GM19467 (cell line): ENCODE results near the gene SUCNR1.
"Not testable (repeated sequence)": the region's sequence is repeated elsewhere in the genome, so short reads cannot be mapped to it uniquely, and the experiment has no call there.

ENCODE experiments used
- ATAC-seq: cut with Tn5 transposase; IDR thresholded peaks from one replicate; pipeline ENCODE4 v1.9.1; 2021; ENCODE audit warnings: mild to moderate bottlenecking, moderate library complexity; ENCODE audit not compliant: unreplicated experiment

SUCNR1 gene

DNA sequence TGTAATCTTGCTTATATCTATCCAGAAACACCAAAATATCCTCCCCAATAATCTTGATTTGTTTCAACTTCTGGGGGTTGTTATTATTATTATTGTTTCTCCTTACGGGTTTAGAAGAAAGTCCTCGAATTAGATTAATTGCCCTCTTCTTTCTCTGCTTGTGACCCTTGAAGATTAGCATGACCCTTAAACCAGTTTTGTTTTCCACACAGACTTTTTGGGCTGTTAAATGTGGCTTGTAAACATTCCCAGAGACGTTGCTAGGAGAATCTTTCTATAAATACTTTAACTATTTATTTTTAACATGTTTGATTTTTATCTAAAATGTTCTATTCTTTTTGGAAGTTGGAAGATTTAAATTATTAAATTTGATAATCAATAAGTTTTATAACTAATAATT is 4.3 kb upstream of the SUCNR1 start:
- ATAC-seq, result no peak

DNA sequence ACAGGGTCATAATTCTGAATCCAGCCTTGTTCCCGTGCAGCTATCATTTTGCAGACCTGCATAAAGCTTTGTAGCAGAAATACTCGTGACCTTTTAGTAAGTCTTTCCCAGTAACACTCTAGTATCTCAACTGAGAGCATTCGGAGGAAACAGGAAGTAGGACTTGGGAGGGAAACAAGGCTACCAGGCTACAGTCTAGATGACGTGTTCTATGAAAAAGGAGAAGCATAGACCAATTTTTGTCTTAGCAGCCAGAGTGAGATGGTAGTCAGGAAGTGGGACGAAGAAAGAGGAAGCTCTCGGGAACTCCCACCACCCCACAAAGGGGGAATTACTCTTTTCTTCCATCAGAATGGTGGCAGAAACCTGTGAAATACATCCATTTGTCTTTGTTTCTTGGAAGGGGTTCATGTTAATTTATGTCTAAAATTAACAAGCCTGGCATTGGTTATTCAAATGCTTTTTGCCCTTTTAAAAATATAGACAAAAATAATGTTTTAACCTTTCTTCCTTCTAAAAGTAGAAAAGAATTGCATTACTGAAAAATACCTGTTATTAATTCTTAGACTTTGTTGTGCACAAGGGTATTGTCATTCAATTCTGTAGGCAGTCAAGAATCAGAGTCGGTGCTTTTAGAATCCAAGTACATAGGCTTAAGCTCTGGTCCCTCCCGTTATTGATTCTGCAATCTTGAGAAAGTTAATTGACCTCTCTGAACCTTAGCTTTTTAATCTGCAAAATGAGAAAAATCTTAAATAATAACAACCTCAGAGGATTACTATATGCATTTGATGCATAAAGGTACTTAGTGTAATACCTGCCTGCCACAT is 1.6 kb upstream of the SUCNR1 start:
- peak; percentile 63 for ATAC-seq

DNA sequence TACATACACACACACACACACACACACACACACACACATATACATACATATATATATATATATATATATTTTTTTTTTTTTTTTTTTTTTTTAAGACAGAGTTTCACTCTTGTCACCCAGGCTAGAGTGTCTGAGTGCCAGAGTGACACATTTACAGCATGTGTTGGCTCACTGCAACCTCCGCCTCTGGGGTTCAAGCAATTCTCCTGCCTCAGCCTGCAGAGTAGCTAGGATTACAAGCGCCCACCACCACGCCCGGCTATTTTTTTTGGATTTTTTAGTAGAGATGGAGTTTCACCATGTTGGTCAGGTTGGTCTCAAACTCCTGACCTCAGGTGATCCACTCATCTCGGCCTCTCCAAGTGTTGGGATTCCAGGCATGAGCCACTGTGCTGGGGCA is 636 bp downstream of the SUCNR1 start:
- ATAC-seq, result not testable (repeated sequence)

DNA sequence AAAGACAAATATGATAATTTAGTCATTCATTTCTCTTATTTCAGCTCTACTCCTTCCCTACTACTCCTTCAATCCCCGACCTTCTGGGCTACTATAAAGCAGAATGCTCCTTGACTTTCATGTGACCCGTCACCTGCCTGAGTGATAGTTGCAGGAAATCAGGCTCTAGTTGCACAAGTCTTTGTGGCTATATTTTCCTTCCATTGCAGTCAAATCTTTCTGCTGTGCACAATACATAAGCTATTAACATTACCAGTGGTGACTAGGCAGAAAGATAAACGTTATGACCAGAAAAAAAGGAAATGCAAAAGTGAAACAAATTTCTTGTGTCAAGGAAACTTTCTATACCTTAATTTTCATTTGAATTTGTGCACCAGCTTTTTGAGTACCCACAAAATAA is 2.3 kb downstream of the SUCNR1 start:
- peak; percentile 78 for ATAC-seq

DNA sequence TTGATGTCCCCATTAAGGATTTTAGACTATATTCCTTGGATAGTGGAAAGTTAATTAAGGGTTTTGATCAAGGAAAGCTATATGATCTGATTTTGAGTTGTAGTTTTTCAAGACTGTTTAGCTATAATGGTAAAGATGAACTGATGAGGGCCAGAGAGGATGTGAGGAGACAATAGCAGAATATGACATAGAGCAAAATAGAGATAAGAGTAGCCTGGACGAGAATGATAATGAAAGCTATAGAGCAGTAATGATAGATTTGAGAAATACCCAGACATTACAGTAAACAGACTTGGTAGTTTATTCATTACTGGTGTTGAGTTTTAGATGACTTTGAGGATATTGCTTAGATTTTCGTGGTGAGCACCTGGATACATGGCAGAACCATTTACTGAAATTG is 3.8 kb downstream of the SUCNR1 start:
- ATAC-seq, result no peak

DNA sequence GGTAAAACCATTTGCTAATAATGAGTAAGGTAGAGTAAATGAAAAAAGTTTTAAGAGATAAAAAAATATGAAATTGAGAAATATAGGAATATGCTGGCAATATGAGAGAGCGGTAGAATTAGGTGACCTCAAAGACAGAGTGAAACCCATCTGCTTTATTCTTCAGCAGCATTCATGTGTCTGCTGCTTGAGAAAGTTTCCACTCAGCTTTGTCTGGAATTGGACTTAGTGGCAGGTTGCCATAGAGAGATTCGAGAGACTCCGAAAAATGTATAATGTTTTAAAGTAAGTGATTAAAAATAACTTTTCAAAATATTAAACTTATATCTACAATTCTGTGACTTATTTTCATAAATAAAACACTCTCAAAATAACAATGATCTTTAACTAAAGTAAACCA is 5.0 kb downstream of the SUCNR1 start:
- ATAC-seq, result no peak

DNA sequence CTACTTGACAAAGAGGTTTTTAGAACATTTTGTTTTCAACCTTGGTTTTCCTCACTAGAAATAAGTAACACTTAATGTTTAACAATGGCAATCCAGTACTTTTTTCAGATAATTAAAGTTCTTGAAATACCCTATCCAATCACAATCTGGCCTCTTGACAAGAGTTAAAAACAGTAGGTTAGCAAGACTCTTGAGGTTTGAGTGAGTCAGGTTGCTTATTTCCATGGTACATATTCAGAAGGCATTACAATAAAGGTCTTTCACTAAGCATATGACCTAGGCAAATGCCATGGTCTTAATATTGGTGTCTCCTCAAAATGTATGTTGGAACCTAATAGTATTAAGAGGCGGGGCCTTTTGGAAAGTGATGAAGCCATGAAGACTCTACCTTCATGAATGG is 5.6 kb downstream of the SUCNR1 start:
- ATAC-seq, result no peak

DNA sequence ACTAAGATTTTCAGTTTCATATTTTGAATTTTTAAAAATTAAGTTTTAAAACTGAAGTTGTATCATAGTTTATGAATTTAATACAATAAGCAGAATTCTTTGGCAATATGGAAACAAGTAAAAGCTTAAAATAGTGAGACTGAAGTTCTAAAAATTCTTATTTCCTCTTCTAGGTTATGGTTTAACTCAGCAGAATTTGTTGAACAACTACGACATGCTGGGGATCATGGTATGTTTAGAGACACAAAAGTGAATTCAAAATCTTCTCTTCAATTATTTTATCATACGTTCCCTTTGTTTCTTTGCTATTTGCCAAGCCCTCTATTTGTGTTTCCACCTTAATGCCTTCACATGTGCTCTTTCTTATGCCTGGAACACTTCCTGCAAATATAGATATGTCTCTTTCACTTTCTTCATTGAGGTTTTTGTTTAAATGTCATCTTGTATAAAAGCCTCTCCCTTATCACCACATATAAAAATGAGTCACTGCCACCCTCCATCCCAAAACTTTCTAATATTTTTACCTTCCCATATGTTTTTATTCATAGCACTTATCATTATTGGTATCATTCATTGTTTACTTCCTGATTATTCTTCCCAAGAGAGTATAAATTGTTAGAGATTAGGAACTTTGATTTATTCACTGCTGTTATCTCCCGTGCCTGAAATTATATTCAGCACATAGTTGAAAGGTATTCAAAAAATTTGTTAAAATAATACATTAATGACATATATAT is 6.4 kb downstream of the SUCNR1 start:
- no peak for ATAC-seq

DNA sequence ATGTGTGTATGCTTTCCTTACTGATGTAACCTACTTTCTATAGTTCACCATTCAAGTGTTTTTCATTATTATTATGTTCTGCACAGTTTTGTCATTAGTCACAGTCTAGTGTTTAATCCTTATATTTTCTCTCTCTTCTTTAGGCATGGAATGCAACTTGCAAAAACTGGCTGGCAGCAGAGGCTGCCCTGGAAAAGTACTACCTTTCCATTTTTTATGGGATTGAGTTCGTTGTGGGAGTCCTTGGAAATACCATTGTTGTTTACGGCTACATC is 6.9 kb downstream of the SUCNR1 start:
- ATAC-seq, result no peak

DNA sequence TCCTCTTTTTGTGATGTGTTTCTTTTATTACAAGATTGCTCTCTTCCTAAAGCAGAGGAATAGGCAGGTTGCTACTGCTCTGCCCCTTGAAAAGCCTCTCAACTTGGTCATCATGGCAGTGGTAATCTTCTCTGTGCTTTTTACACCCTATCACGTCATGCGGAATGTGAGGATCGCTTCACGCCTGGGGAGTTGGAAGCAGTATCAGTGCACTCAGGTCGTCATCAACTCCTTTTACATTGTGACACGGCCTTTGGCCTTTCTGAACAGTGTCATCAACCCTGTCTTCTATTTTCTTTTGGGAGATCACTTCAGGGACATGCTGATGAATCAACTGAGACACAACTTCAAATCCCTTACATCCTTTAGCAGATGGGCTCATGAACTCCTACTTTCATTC is 7.7 kb downstream of the SUCNR1 start:
- no peak for ATAC-seq

DNA sequence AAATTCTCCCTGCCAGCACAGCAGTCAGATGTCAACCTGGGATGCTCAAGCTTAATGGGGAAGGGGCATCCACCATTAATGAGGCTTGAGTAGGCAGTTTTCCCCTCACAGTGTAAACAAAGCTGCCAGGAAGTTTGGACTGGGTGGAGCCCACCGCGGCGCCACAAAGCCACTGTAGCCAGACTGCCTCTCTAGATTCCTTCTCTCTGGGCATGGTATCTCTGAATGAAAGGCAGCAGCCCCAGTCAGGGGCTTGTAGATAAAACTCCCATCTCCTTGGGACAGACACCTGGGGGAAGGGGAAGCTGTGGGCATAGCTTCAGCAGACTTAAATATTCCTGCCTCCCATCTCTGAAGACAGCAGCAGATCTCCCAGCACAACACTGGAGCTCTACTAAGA is 12.0 kb downstream of the SUCNR1 start:
- ATAC-seq, result not testable (repeated sequence)

DNA sequence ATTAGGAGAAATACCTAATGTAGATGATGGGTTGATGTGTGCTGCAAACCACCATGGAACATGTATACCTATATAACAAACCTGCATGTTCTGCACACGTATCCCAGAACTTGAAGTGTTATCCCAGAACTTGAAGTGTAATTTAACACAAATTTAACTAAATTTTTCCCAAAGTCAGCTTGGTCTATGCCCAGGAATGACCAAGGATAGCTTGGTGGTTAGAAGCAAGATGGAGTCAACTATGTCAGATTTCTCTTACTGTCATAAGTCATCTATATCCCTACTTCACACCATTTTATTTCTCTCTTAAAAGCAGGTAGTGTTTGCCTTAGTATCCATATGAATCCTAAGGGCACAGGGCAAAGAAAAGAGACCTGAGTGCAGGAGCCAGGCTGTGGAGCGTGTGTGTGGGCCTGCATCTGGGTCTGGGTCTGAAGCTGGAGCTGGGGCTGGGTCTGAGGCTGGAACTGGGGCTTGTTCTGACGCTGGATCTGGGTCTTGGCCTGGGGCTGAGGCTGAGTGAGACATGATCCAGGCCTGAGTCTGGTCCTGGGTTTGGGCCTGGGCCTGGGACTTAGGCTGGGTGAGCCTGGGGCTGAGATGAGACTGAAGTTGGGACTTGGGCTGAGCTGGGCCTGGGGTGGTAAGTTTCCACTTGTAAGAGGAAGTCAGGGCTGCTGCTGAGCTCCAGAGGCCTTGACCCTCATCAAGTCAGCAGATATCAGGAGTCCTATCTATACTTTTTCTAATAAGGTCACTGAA is 14.2 kb downstream of the SUCNR1 start:
- ATAC-seq, result not testable (repeated sequence)

DNA sequence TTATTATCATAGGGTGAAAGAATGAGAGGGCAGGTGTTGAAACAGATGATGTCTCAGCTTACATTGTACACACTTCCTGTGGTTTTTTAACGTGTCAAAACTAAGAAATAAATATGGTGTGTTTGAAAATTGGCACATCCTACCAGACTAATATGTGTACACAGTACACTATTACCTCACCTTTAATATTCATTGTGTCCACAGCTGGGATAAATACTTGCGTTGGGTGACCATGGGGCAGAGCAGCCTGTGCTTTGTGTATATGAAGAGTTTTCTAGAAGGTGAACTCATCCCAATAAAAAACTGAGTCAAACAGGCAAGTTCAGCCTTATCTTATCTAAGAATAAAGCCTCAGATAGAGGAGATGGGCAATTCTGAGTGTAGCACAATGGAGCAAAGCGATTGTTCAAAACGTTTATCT is 17.3 kb downstream of the SUCNR1 start:
- peak; percentile 71 for ATAC-seq

DNA sequence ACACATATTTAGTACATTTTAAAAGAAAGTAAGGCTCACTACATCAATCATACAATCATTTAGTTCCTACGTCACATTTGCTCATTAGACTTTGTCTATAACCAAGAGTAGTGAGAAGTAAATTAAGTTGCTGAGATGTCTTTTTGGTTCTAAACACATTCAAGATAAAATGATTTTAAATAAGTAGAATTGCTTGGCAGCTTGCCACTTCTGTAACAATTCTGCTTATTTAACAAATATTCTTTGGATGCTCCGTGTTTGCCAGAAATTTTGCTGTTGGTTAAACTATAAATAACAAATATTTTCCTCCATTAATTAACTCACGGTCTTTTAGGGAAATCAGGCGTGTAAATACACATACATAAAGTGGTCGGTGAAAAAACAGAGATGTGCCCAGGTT is 18.3 kb downstream of the SUCNR1 start:
- no peak for ATAC-seq

DNA sequence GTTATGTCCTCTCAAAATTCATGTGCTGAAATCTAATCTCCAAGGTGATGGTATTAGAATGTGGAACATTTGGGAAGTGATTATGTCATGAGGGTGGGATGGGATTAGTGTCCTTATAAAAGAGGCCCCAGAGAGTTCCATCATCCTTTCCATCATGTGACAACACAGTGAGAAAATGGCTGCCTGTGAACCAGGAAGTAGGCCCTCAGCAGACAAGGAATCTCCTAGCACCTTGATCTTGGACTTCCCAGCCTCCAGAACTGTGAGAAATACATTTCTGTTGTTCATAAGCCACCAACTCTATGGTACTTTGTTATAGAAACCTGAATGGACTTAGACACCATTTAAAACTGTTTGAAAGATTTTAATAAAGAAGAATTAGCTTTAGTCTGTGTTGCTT is 20.8 kb downstream of the SUCNR1 start:
- no peak for ATAC-seq

DNA sequence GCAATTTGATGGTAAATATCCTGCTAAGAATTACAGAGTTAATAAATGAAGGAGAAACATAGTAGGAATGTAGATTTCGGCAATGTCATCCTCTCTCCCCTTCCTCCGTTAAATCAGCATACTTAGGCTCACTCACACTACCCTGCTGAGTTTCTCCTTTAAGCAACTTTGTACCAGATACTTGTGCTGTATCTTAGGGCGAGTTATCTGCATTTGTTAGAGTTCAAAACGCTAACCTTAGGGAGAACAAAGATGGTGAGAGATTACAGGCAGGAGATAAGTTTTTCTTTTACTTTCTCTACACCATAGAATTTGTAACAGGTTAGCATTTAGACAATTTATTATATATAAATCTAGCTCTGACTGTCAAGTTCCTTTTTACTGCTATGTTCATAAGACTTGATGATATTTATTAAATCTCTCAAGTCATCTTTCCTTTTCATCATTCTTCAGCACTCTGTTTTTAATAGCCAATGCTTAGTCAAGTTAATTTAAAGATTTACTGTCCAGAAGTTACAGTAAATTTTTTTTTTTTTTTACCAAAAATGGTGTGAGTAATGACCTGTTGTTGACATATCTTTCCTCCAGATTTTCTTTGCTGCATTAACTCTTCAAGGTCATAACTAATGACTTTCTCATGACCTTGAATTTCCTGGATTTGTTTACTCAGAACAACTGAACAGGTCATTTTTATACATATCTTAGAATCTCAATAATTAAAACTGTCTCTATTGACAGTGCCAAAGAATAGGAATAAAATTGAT is 22.2 kb downstream of the SUCNR1 start:
- ATAC-seq, result no peak

DNA sequence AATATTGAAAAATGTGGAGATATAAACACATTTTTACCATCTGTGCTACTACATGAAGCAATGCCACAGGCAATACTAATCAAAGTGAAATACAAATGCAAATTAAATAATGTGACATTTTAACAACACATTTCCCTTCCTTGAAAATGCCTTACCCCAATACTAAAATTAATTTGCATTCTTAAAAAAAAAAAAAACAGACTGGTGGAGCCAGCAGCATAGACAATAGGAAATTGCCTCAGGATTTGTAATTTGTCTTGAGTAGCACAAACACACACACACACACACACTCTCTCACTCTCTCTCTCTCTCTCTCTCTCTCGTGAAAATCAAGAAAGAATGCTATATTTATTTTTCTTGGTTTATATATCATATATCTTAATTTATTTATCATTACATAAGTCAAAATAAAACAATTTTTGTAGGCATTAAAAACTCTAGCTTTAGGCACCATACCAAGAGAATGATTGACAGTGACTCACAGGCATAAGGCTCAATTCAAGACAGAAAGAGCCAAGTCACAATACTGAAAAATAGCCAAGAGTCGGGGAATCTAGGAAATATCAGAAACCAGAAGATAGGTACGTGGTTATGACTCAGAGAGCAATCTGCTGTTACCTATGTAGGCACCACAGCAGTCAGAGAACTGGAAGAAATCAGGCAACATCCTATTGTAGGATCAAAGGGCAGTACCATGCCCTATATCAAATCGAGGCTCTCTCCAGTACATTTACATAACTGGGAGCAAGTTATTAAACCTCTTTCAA is 23.0 kb downstream of the SUCNR1 start:
- ATAC-seq, result no peak

DNA sequence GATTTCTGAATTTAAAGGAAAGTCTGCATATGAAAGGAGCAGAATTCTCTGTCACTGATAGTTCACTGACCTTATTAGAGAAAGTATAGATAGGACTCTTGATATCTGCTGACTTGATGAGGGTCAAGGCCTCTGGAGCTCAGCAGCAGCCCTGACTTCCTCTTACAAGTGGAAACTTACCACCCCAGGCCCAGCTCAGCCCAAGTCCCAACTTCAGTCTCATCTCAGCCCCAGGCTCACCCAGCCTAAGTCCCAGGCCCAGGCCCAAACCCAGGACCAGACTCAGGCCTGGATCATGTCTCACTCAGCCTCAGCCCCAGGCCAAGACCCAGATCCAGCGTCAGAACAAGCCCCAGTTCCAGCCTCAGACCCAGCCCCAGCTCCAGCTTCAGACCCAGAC is 24.7 kb downstream of the SUCNR1 start:
- ATAC-seq, result not testable (repeated sequence)

DNA sequence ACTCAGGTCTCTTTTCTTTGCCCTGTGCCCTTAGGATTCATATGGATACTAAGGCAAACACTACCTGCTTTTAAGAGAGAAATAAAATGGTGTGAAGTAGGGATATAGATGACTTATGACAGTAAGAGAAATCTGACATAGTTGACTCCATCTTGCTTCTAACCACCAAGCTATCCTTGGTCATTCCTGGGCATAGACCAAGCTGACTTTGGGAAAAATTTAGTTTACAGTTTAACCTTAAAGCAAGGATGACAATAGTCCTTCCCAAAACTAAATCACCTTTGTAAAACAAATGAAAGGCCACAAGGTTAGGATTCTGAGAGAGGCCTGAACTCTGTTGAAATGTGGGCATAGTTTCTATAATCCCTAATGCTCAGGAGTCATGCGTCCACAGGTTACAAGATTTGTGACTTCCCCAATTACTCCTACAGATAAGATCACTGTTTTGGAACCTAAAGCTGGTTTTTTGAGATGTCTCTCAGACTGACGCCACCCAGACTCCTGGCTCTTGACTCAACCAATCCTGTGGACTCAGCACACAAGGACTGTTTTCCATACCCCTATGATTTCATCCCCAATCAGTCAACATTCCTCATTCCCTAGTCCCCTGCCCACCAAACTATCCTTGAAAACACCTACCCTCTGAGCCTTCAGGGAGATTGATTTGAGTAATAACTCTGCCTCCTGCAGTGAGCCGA is 25.3 kb downstream of the SUCNR1 start:
- ATAC-seq, result not testable (repeated sequence)

DNA sequence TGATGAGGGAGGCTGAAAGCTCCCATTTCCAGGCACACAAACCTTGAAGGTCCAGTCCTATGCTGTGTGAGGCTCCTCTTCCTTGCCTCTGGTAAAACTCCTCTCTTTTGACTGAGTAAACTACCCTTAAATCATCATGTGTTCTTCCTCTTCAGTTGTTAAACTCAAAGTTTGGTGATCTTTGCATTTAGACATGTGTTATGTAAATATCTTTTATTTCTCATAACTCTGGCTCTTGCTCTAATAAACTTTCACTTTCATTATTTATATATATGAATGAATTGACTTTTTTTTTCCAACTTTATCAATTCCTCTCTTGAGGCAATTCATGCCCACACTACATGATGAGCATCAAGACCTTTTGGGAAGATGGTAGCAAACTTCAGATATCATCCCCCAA is 26.6 kb downstream of the SUCNR1 start:
- ATAC-seq, result no peak
